ENCODE results near the gene TBC1D2. TPM values are rescaled to one million over a fixed set of nuclear protein-coding genes. Genes with fewer than 3 reads are reported as not detected.

The TBC1D2 gene
- total and polyA plus RNA-seq, 2 of the 13 experiments (the other 11 are each of a cell fraction or from before 2014, with no cell fraction given): 2.0 to 2.8 TPM

DNA sequence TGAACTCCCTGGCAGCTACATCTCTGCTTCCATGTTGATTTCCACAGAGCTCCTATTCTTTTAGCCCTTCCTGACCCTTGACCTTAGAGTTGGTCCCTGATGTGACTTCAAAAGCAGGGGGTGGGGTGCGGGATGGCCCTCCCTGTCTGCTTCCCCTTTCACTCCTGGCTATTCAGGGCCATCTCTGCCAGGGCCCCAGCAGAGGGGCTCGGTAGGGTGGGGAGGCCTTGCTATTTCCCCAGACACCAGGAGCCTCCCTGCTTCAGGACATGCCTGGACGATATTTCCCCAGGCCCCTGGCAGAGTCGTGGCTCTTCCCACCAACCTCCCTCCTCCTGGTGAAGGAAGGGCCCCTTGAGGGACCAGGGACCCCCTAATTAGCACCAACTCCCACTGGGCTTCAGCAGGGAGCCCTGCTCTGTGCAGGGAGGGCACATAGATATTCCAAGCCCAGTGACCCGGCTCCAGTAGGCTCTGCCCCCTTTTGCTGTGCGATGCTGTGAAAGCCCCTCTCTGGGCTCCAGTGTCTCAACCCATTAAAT lies 80.3 kb downstream of the TBC1D2 start (continued):
- TF ChIP-seq, protein P1, sequence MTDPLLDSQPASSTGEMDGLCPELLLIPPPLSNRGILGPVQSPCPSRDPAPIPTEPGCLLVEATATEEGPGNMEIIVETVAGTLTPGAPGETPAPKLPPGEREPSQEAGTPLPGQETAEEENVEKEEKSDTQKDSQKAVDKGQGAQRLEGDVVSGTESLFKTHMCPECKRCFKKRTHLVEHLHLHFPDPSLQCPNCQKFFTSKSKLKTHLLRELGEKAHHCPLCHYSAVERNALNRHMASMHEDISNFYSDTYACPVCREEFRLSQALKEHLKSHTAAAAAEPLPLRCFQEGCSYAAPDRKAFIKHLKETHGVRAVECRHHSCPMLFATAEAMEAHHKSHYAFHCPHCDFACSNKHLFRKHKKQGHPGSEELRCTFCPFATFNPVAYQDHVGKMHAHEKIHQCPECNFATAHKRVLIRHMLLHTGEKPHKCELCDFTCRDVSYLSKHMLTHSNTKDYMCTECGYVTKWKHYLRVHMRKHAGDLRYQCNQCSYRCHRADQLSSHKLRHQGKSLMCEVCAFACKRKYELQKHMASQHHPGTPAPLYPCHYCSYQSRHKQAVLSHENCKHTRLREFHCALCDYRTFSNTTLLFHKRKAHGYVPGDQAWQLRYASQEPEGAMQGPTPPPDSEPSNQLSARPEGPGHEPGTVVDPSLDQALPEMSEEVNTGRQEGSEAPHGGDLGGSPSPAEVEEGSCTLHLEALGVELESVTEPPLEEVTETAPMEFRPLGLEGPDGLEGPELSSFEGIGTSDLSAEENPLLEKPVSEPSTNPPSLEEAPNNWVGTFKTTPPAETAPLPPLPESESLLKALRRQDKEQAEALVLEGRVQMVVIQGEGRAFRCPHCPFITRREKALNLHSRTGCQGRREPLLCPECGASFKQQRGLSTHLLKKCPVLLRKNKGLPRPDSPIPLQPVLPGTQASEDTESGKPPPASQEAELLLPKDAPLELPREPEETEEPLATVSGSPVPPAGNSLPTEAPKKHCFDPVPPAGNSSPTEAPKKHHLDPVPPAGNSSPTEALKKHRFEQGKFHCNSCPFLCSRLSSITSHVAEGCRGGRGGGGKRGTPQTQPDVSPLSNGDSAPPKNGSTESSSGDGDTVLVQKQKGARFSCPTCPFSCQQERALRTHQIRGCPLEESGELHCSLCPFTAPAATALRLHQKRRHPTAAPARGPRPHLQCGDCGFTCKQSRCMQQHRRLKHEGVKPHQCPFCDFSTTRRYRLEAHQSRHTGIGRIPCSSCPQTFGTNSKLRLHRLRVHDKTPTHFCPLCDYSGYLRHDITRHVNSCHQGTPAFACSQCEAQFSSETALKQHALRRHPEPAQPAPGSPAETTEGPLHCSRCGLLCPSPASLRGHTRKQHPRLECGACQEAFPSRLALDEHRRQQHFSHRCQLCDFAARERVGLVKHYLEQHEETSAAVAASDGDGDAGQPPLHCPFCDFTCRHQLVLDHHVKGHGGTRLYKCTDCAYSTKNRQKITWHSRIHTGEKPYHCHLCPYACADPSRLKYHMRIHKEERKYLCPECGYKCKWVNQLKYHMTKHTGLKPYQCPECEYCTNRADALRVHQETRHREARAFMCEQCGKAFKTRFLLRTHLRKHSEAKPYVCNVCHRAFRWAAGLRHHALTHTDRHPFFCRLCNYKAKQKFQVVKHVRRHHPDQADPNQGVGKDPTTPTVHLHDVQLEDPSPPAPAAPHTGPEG (CRISPR knock-in tag; IDR thresholded peaks at IDR 0.05): 0 out of 2 replicates have a peak, but pooled peaks have one; percentile 61
- TF ChIP-seq NFE2L2 (IDR thresholded peaks at IDR 0.05; ENCODE audit: low read length) (no peak), ZNF274 (CRISPR knock-in tag; IDR thresholded peaks at IDR 0.05) (0 out of 2 replicates have a peak, but pooled peaks have one; percentile 25), YEATS2 (CRISPR knock-in tag; IDR thresholded peaks at IDR 0.05; ENCODE audit: borderline replicate concordance) (no peak), ZFY (CRISPR knock-in tag; IDR thresholded peaks at IDR 0.05) (peak; percentile 62), ZMYM3 (CRISPR knock-in tag; IDR thresholded peaks at IDR 0.05) (peak; percentile 39; the same call in 1 of the 2 replicates), SPEN (CRISPR knock-in tag; IDR thresholded peaks at IDR 0.05; ENCODE audit: low read depth) (no peak), ZNF790 (CRISPR knock-in tag; IDR thresholded peaks at IDR 0.05; ENCODE audit: borderline replicate concordance) (no peak), ZNF432 (CRISPR knock-in tag; IDR thresholded peaks at IDR 0.05; ENCODE audit: borderline replicate concordance) (no peak), ZFP41 (CRISPR knock-in tag; IDR thresholded peaks at IDR 0.05; ENCODE audit: borderline replicate concordance) (no peak), GATA4 (IDR thresholded peaks at IDR 0.05; ENCODE audit: borderline replicate concordance, low read depth) (no peak), ZNF180 (CRISPR knock-in tag; IDR thresholded peaks at IDR 0.05; ENCODE audit: borderline replicate concordance, low read depth) (no peak), ZNF546 (CRISPR knock-in tag; conservative IDR thresholded peaks at IDR 0.05) (no peak), CREM (IDR thresholded peaks at IDR 0.05) (peak; percentile 33; the same call in 1 of the 2 replicates), CREM (CRISPR knock-in tag; IDR thresholded peaks at IDR 0.05) (no peak), ZNF230 (CRISPR knock-in tag; IDR thresholded peaks at IDR 0.05) (no peak), ZNF160 (CRISPR knock-in tag; IDR thresholded peaks at IDR 0.05) (no peak), CBX5 (CRISPR knock-in tag; IDR thresholded peaks at IDR 0.05; ENCODE audit: borderline replicate concordance) (no peak), TBL1XR1 (IDR thresholded peaks at IDR 0.05; ENCODE audit: borderline replicate concordance, low read length, partially characterized antibody) (no peak)
- TF ChIP-seq, protein P2, sequence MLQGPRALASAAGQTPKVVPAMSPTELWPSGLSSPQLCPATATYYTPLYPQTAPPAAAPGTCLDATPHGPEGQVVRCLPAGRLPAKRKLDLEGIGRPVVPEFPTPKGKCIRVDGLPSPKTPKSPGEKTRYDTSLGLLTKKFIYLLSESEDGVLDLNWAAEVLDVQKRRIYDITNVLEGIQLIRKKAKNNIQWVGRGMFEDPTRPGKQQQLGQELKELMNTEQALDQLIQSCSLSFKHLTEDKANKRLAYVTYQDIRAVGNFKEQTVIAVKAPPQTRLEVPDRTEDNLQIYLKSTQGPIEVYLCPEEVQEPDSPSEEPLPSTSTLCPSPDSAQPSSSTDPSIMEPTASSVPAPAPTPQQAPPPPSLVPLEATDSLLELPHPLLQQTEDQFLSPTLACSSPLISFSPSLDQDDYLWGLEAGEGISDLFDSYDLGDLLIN (CRISPR knock-in tag; IDR thresholded peaks at IDR 0.05; ENCODE audit: borderline replicate concordance): no peak
- TF ChIP-seq, protein P3, sequence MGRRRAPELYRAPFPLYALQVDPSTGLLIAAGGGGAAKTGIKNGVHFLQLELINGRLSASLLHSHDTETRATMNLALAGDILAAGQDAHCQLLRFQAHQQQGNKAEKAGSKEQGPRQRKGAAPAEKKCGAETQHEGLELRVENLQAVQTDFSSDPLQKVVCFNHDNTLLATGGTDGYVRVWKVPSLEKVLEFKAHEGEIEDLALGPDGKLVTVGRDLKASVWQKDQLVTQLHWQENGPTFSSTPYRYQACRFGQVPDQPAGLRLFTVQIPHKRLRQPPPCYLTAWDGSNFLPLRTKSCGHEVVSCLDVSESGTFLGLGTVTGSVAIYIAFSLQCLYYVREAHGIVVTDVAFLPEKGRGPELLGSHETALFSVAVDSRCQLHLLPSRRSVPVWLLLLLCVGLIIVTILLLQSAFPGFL (CRISPR knock-in tag; IDR thresholded peaks at IDR 0.05): no peak
- TF ChIP-seq, protein P4, sequence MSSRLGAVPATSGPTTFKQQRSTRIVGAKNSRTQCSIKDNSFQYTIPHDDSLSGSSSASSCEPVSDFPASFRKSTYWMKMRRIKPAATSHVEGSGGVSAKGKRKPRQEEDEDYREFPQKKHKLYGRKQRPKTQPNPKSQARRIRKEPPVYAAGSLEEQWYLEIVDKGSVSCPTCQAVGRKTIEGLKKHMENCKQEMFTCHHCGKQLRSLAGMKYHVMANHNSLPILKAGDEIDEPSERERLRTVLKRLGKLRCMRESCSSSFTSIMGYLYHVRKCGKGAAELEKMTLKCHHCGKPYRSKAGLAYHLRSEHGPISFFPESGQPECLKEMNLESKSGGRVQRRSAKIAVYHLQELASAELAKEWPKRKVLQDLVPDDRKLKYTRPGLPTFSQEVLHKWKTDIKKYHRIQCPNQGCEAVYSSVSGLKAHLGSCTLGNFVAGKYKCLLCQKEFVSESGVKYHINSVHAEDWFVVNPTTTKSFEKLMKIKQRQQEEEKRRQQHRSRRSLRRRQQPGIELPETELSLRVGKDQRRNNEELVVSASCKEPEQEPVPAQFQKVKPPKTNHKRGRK (CRISPR knock-in tag; IDR thresholded peaks at IDR 0.05): no peak

All from HepG2 (cell line).